ENCODE results near the gene GNAT3.

Gene GNAT3

DNA sequence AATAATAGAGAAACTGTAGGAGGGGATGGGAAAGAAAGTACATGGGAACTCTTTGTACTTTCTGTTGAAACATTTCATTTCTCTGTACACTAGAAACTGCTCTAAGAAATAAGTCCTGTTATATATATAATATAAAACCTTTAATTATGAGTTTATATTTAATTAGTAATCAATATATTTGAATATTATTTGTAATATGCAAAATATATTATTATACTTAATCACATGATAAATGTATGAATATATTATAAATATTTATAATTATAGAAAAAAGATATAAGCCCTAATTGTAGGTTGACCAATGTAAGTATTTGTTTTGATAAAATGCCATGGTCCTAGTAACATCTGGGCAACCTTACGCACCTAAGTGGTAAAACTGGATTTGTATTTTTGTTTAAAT is 51.0 kb downstream of the GNAT3 start:
- DNase-seq, result no peak

DNA sequence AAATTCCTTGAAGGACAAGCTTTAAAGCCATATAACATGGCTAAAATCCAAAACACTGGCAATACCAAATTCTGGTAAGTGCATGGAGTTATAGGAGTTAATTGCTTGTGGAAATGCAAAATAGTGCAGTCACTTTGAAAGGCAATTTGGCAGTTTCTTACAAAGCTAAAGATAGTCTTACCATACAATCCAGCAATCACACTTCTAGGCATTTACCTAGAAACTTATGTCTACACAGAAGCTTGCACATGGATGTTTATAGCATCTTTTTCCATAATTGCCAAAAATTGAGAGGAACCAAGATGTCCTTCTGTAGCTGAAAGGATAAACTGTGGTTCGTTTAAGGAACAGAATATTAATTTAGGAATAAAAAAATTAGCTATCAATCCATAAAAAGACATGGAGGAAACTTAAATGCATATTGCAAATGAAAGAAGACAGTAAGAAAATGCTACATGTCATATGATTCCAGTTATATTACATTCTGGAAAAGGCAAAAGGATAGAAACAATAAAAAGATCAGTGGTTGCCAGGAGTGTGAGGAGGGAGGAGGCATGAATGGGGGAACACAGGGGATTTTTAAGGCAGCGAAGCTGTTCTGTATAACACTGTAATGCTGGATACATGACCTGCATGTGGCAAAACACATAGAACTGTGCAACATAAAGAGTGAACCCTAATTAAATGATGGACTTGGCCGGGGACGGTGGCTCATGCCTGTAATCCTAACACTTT is 51.9 kb downstream of the GNAT3 start:
- no peak for DNase-seq

DNA sequence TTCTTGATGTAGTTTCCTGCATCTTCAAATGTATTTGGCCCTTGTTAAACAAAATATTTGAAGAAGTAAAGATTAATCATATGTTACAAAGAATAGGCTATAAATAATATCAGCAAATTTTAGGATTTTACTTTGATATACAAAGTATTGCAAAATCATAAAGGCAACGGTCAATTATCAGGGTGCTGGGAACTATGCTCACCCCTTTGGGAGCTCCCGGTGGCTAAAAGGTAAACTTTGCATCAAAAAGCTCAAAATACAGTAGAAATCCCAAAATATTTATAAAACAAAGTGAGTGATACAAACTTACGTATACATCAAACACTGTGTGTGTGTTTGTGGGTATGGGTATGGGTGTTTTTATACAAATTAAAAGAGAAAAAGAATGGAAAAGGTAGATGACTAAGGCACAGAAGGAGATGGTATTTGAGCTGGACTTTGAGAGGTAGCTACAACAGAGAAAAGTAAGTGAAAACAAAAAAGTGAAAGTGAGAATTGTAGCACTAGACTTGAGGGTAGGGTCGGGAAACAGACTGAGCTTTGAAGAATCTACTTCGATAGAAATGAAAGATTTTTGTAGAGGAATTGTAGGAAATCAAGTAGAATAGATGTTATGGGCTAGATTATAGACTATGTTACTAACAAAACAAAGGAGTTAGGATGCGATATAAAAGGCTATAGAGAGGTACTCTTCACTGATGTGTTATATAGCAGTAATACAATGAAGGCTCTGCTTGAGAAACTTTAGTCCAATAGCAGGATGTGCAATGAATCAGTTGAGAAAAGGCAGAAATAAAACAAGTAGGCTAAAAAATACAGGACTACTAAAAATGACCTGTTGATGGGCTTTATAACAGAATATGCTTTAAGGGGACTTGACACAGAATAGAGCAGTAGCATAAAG is 52.8 kb downstream of the GNAT3 start:
- DNase-seq, result no peak

DNA sequence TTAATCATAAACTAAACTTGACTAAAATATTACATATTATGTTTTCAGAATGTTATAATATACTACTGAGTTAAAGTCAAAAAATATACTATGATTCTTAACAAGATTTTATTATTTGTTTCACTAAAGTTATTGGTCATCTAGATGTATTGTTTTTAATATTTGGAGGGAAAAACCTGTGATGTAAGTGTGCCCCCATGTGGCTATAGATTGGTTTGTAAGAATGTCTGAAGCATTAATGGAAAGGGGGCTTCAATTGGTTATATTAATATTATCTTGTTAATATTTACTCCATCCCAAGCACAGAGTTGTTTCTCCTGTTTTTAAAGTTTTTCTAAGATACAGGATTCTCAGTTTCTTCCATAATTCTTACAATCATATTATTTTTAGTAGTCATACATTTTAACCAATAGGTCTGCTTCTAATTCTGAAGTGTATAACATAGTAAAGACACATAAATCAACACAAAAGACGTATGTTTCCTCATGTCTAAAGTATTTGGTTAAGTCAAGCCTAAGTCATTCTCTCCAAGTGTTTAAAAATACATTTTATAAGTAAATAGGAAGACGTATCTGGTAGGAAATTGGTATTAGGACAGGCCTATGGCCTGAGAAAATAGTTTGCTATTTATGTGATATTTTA is 58.0 kb downstream of the GNAT3 start:
- no peak for DNase-seq

DNA sequence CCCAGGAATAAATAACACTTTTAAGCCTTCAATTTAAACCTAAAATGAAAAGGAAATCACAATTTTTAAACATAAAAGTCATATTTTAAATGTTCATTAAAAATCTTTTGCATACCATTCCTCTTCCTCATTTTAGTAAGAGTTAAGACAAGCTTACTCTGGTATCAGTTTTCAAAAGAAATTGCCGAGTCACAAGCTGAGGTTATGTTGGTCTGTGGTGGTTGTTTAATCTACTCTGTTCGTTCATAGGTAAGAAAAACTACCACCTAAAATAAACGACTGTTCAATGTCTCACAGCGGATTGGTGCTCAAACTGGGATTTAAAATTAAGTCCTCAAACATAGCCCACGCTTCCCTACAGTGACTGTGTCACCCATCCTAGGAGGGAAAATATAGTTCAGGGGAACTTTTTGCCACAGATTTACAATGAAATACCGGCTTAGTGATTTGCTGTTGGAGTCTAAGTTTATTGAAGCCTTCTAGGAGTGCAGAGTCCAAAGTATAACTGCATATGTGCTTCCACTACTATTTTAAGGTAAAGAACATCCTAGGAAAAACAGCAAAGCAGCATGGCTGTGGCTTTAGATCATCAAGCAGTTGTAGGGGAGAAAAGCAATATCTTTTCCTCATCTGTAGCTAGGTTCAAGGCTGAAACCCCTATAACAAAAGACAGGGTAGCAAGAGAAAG is 61.1 kb downstream of the GNAT3 start:
- DNase-seq, result no peak

DNA sequence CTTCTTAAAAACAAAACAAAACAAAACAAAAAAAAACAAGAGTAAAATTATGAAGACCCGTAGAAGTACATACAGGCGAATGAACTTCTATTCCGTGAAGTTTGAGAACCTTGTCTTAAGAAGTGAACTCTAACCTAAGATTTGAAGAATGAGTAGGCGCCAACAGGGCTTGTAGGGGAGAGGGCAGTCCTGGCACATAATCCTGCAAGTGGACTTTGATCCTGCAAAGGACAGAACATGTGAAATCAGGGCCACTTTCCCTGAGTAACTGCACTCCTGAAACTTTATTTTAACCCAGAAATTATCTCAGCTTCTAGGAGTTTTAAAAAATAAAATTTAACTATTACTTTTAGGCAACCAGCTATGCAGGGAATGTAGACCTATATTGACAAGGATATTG is 62.0 kb downstream of the GNAT3 start:
- DNase-seq, result no peak

DNA sequence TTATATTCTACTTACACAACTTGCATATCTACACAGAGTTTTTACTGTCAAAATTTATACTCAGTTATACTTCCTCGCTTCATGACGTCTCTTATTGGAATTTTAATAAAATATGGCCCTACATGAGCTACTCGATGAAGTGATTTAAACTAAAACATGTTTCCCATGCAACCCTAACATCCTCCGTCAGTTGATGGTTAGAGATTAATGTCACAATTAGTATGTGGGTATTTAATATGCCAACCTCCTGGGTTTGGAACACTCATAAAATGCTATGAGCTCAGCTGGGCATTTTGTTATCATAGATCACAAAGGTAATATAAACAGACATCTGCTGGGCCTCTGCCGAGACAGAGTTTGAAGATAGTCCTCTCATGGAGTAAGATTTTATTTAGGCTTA is 66.5 kb downstream of the GNAT3 start:
- DNase-seq, result no peak

DNA sequence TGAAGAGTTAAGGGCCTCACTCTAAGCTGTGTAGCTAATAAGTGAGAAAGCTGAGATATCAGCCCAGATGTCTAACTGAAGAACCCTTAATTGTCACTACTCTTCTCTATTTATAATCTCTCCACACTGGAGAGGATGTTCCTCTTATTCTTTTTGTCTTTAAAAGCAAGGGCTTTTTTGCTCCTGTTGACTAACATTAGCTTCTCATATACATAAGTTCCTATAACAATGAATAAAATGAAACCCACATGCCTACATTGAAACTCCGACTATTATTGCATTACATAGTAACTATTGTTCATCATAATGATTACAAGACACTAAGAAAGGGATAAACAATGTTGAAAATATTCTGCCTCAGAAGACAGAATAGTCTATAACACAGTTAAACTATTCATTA is 67.1 kb downstream of the GNAT3 start:
- DNase-seq, result no peak

DNA sequence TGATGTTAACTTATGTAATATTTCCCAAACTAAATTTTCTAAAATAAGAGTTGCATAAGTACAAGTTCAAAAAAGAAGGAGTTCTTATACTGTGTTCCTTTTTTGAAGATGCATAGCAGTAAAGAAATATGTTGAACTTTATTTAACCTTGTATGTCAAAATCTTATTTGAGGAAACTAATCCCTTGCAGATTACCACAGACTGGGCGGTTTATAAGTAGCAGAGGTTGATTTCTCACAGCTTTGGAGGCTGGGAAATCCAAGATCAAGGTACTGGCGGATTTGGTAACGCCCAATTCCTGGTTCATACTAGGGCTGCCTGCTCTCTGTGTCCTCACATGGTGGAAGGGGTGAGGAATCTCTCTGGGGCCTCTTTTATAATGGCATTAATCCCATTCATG is 68.5 kb downstream of the GNAT3 start:
- no peak for DNase-seq

DNA sequence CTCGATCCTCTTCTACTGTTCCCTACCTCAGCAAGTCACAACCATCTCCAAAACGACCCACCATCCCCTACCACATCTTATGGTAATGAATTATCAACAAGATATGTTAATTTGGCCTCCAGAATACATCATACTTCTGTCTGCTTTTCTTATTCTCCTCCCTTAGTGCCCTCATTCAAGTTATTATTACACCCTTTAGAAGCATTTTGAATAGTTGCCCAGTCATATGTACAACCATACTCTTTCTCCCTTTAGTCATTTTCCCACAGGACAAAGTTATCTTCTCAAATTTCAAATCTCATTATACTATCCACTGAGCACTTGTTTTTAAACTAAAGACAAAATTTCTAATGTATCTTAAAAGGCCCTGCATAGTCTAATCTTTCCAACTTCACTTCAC is 71.0 kb downstream of the GNAT3 start:
- DNase-seq, result no peak

DNA sequence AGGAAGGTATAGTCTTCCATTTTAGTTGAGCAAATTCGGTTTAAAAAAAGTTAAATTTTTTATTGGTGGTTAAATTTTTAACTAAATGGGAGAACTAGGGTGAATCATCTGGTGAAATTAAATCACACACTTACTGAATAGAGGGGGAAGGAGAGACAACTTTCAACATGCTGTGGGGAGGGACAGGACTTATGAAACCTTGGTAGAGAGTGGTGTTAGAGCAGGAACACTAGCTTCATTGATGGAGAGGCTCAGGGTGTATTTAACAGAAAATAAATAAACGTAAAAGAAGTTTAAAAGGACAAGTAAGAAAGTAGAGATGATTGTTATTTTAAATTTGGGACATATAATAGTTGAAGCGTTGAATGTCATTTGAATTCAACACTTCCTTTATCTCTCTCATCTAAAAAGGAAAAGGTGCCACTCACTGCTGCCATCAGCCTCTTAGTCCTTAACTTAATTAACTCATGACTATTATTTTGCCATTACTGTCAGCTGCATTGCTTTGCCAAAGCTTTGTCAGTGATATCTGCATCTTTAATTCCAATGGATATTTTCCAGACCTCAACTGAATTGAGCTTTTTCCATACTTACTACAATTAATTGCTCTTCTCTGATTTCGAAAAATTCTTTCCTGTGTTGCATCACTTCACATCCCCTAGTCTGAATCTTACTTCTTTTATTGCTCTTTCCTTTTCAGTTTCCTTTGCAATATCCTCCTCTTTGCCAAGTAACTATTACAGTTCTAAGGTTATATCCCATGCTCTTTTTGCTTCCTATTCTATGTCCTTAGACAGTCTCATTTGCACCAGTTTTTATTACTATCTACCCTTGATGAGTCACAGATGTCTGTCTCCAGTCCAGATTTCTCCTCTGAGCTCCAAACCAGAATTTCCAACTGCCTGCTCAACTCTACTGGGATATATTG is 71.7 kb downstream of the GNAT3 start:
- DNase-seq, result no peak

DNA sequence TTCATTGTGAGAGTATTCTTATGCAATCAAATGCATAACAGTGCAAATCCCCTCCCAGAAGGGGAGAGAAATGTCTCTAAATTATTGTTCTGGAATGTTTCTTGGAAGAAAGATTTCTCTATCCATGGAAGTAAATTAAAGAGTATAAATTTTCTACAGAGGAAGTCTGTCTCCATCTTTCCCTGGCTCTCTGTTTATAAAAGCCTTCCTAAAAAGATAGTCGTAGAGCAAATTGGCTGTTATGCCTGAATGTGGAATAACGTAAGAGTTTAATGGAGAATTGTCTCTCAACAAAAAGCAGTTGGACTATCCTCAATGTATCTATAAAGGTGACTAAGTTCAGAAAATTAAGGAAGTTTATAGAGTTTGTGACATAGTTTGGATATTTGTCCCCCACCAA is 76.3 kb downstream of the GNAT3 start:
- DNase-seq, result no peak

DNA sequence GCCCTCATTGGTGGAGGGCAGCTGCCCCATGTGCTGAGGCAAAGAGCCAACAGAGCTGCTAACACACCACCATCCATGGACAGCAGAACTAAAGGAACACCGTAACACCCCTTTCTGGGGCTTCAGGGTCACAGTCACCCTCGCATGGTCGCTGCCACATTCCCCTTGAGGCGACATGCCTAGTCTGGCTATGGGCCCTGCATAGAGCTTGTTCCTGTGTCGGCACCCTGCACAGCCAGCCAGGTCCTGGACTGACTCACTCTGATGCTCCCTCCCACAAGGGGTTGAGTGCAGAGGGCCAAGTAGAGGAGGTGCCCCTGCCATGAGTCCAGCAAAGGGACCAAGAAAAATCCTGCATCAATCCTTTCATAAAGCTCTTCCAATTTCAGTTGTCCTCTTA is 77.8 kb downstream of the GNAT3 start:
- DNase-seq, result no peak

DNA sequence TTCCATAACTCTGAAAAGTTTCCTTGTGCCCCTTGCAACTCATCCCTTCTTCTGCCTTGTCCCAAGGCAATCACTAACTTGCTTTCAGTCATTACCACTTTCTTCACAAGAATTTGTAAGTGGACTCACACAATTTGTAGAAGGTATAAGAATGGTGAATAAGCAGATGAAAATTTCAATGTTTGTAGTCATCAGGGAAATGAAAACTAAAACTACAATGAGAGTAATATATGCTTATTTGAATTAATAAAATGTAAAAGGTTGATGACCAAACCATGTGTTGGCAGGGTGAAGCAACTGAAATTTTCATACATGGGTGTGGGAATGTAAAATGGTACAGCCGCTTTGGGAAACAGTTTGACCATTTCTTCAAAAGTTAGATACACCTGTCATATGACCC is 79.7 kb downstream of the GNAT3 start:
- DNase-seq, result no peak

DNA sequence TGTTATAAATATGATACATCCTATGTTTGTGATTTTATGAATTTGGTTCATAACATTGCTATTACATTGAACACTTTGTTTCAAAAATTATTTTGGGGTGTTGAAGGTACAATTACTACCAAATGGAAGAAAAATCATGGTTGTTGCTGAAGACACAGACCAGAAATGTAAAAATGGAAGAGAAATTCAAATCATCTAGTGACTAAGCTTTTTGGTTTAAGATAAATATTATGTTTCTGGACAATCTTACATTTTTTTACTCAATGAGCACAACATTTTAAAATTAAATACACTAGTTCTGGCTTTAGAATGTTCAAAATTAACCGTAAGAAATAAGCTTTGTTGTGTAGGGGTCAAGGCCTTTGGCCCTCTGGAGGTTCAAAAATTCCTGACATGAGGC is 82.7 kb downstream of the GNAT3 start:
- DNase-seq, result no peak

DNA sequence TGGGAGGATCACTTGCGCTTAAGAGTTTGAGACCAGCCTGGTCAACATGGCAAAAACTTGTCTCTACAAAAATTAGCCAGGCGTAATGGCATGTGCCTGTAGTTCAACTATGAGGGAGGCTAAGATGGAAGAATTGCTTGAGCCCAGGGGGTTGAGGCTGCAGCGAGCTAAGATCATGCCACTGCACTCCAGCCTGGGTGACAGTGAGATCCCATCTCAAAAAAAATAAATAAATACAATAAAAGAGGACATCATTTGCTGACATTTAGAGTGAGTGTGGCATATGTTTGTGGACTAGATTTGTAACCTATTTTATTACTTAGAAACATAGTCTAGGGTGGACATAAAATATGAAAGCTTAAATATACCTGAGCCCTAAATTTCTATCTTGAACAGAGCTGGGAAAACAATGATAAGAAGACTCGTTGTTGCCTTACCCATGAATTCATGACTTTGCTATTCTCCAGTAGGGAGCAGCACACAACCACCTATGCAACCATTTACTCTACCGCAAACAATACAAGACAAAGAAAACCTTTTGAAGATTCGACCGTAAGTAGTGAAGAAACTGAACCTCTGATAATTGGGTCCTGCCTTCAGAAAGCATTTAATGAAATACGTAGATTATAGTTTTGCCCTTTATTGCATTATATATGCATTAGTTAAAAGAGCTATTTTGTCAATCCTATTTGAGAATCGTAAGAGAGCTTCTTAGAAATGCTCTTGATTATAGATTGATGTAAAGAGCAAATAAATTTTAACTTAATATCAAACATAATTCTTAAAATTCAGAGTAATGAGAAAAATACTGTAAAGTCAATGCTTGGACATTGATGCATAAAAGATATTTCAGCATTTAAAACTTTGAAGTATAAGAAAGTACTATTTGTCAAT is 83.5 kb downstream of the GNAT3 start:
- DNase-seq, result no peak

DNA sequence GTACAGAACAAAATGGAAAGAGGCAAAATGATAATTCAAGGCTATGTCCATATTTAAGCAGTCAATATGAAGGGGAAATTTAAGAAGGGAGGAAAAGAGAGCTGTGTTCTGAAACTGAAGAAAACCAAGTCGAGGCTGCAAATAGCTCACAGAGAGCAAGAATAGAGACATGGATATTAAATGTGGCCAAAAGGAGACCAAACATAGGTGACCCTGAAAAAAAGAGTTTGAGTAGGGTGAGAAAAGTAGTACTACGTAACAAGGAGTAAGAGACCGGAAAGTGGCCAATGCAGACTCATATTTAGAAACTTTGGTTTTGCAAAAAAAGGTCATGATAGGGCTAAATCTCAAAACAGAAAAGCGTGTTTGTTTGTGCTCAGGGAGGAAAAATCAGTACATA is 84.6 kb downstream of the GNAT3 start:
- DNase-seq, result no peak

DNA sequence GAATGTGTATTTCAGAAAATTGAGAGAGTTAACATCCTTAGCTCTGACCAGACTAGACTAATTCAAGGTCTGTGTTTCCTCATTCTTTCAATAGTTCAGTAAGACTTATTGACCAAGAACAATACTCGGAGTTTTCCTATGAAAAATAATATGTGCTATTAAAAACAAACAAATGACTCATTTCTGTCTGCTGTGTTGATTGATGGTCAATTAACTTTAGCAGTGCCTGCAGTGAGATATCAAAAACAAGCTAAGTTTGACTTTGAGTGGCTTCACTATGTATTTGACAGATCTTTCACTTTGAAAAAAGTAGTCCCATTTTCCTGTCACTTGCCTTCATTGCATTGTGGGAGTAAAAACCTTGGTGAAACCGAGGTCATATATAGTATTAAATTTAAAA is 91.0 kb downstream of the GNAT3 start:
- DNase-seq, result no peak

DNA sequence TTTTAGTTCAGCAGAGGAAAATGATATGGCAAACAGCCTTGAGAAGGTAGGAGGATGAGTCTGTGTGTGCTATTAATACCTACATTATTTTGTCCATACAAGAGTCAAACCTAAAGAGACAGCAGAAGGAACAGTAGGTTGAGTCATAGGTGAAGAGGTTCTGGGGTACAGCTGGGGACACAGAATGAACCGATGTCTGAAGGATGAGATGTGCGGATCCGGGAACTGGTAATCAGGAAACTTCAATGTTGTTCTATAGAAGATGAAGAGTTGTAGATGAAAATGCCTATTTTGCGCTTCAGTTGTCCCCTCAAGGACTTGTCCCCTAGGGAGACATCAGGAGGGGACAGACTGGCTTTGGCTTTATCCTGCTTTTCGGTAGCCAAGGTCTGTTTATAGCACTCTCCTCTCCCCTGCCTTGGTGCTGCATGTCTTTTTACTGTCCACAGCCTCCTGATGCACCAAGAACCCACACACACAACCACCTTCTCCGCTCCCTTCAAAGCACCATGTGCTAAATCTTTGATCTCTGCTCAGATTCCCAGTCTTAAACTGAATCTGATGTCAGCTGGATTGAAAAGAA is 94.6 kb downstream of the GNAT3 start:
- DNase-seq, result no peak

DNA sequence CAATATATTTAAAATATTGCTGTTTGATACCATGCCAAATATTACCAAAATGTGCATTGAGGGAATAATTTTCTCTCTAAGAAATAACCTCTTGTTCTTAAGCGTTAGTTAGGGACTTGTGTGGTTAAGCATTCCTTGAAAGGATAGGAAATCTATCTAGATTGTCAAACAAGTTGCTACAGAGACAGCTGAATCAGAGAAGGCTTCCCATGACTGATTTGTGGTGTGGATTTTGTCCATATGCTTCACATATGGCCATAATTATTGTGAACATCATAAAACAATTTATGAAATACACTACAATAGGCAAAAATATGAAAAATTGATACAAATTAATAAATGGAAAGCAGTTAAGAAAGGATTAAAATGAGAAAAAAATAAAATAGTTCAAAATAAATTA is 96.3 kb downstream of the GNAT3 start:
- no peak for DNase-seq

DNA sequence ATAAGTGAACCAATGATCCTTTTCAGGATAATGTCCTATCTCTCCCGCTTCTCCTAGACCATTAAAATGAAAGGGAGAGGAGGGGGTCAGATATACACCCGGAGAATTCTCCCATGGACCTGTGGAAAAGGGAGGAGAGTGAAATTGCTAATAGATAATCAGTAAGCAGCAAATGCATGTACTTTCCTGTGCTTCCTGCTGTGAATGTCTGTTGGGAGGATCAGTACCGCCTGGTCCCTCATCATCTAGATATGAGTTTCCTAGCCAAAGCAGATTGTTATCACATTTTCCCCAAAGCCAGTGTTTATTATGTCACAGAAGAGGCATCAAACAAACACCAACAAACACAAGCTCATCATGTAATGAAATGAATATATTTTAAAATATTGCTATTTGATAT is 96.8 kb downstream of the GNAT3 start:
- no peak for DNase-seq

All from activated CD8-positive, alpha-beta memory T cell treated with anti-CD3 and anti-CD28 coated beads for 24 hours (primary cell).